Breast epithelium (tissue), 4 donors: Measurements from ENCODE around the gene URB1. TPM values are rescaled to one million over a fixed set of nuclear protein-coding genes. Genes with fewer than 3 reads are reported as not detected.

ENCODE experiments used
- DNase-seq, 2 donors: peaks; one replicate each; pipeline ENCODE4 v3.0.0-alpha.2; 2019; ENCODE audit warnings: low spot score in 2 of 2
- H3K27ac ChIP-seq, 2 donors: fragments of 200-600 bp; sonication (generic) in 1 of 2; one replicate each; pipeline ENCODE4 v1.5.1; 2016 to 2019; ENCODE audit warnings: mild to moderate bottlenecking in 1 of 2
- H3K27me3 ChIP-seq, 2 donors: fragments of 200-600 bp; sonication (generic) in 1 of 2; one replicate each; pipeline versions ENCODE4 v1.5.1 to v1.6.0; 2017 to 2019; ENCODE audit warnings: control low read depth in 1 of 2, mild to moderate bottlenecking in 1 of 2
- H3K36me3 ChIP-seq: fragments of 200-600 bp; one replicate; pipeline ENCODE4 v1.5.1; 2019
- H3K4me1 ChIP-seq, 2 donors: fragments of 200-600 bp; sonication (generic); one replicate each; pipeline ENCODE4 v1.5.1; 2016 to 2019; ENCODE audit warnings: control low read depth in 1 of 2
- H3K4me3 ChIP-seq, 3 donors: fragments of 200-600 bp; sonication (generic); 1 replicate in 2 of 3; 2 replicates in 1 of 3; pipeline ENCODE4 v1.5.1; 2016 to 2019; ENCODE audit warnings: mild to moderate bottlenecking in 3 of 3, moderate library complexity in 2 of 3
- H3K9me3 ChIP-seq, 2 donors: fragments of 200-600 bp; sonication (generic) in 1 of 2; one replicate each; pipeline ENCODE4 v1.5.1; 2016 to 2019; ENCODE audit warnings: control low read depth in 1 of 2
- POLR2A ChIP-seq: fragments of 450-650 bp; IDR thresholded peaks from one replicate; pipeline ENCODE4 v1.6.1; 2016; ENCODE audit warnings: antibody characterized with exemption, mild to moderate bottlenecking, moderate library complexity
- POLR2AphosphoS5 ChIP-seq, 3 donors: sonication (generic); formaldehyde crosslinking; IDR thresholded peaks; one replicate each; pipeline ENCODE4 v1.6.1; 2017; ENCODE audit warnings: antibody characterized with exemption in 3 of 3
- intact Hi-C: fragments of 100-400 bp; cut with DNase I; formaldehyde crosslinking; loops from one replicate; pipeline ENCODE4 v1.15.1; 2023; ENCODE audit warnings: low total_unique reads
- total RNA-seq, 3 donors: library from RNA; depleted of rRNA; stranded (reverse); fragments of >200 nt; gene quantifications; one replicate each; pipeline ENCODE4 v1.1.0, GENCODE V29; 2016
- TF ChIP-seq, protein P1 (sequence below), 3 donors: fragments of 450-650 bp; IDR thresholded peaks; one replicate each; pipeline ENCODE4 v1.5.1; 2016 to 2017; ENCODE audit warnings: antibody characterized with exemption in 3 of 3, mild to moderate bottlenecking in 3 of 3, moderate library complexity in 3 of 3

The URB1 gene
- total RNA-seq, 3 donors from 2014 or later = 12.8 to 22.2 (median 20.6) TPM

DNA sequence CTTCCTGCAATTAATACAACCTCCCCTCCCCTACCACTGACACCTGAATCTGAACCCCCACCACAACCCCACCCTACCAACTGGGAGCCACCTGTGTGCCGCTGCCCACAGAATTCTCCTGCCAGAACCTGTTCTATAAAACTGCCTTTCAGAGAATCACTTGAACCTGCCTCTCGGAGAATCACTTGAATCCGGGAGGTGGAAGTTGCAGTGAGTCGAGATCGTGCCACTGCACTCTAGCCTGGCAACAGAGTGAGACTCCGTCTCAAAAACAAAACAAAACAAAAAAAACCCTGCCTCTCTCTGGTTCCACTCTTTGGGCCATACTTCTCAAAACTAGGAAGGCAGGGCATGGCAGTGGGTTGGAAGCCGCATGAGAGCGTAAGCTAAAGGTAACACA lies 5.7 kb downstream of the URB1 start:
- Histone ChIP-seq H3K27me3 (no peaks in the 10 kb centered on the region), H3K27ac (peak overlapping the region in 1 of 2 donors; percentile 2), H3K4me3 (no peak overlapping the region), H3K36me3 (peaks cover 6% of the 10 kb centered on the region), H3K4me1 (peaks cover 0 to 10% of the 10 kb centered on the region in 2 donors), H3K9me3 (no peaks in the 10 kb centered on the region)
- intact Hi-C loops = no loop called here
- TF ChIP-seq POLR2A (no peak), POLR2AphosphoS5 (IDR thresholded peaks at IDR 0.05) (no peak)
- DNase-seq = no peak

DNA sequence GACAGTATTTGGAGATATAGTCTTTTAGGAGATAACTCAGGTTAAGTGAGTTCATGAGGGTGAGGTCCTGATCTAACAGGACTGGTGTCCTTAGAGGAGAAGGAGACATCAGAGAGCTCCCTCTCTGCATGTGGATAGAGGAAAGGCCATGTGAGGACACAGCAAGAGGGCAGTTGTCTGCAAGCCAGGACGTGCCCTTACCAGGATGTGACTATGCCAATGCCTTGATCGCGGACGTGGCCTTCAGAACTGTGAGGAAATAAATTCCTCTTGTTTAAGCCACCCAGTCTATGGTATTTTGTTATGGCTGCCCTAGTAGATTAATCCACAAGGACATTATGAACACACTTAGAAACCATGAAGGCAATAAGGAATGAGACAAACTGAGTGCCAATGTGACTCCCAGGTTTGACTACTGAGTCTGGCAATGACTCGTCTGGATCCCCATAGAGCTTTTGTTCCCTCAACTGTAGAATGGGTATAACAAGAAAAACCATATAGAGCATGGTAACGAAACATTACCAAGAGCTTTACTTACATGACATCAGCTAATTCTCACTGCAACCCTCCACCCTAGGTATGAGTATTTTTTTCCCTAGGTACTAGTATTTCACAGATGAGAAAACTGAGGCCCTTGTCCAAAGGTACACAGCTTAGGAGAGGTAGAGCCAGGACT lies 6.5 kb downstream of the URB1 start:
- intact Hi-C loops = no loop called here
- Histone ChIP-seq H3K9me3 (no peaks in the 10 kb centered on the region), H3K4me3 (no peak overlapping the region), H3K27ac (peak overlapping the region in 1 of 2 donors; percentile 2), H3K27me3 (no peaks in the 10 kb centered on the region), H3K4me1 (peaks cover 0 to 2% of the 10 kb centered on the region in 2 donors), H3K36me3 (peaks cover 6% of the 10 kb centered on the region)
- TF ChIP-seq POLR2AphosphoS5 (IDR thresholded peaks at IDR 0.05) (no peak), POLR2A (no peak)
- TF ChIP-seq, protein P1, sequence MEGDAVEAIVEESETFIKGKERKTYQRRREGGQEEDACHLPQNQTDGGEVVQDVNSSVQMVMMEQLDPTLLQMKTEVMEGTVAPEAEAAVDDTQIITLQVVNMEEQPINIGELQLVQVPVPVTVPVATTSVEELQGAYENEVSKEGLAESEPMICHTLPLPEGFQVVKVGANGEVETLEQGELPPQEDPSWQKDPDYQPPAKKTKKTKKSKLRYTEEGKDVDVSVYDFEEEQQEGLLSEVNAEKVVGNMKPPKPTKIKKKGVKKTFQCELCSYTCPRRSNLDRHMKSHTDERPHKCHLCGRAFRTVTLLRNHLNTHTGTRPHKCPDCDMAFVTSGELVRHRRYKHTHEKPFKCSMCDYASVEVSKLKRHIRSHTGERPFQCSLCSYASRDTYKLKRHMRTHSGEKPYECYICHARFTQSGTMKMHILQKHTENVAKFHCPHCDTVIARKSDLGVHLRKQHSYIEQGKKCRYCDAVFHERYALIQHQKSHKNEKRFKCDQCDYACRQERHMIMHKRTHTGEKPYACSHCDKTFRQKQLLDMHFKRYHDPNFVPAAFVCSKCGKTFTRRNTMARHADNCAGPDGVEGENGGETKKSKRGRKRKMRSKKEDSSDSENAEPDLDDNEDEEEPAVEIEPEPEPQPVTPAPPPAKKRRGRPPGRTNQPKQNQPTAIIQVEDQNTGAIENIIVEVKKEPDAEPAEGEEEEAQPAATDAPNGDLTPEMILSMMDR (IDR thresholded peaks at IDR 0.05) = no peak
- DNase-seq = peak in 1 of 2 donors; percentile 34

DNA sequence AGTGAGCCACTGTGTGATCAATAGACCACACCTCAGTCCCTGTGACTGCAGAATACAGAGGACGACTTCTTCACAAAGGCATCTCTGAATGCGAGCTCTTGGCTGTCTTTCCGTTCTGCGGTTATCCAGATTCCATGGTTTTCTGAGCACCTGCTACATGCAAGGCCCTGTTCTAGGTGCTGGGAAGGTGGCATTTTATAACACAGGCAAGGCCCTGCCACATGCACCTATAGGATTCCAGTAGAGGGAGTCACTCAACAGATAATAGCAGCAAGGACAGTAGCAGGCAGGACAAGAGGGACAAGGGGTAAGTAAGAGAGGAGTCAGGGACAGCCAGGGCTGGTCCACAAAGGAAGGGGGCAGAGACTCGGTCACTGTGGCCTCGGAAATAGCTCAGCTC lies 9.0 kb downstream of the URB1 start:
- Histone ChIP-seq H3K9me3 (no peaks in the 10 kb centered on the region), H3K4me3 (no peak overlapping the region), H3K36me3 (peaks cover 6% of the 10 kb centered on the region), H3K27ac (no peak overlapping the region), H3K4me1 (no peaks in the 10 kb centered on the region), H3K27me3 (no peaks in the 10 kb centered on the region)
- no peak for DNase-seq
- TF ChIP-seq POLR2AphosphoS5 (IDR thresholded peaks at IDR 0.05) (no peak), POLR2A (no peak)
- TF ChIP-seq, protein P1 (IDR thresholded peaks at IDR 0.05) = no peak
- intact Hi-C loops = no loop called here

DNA sequence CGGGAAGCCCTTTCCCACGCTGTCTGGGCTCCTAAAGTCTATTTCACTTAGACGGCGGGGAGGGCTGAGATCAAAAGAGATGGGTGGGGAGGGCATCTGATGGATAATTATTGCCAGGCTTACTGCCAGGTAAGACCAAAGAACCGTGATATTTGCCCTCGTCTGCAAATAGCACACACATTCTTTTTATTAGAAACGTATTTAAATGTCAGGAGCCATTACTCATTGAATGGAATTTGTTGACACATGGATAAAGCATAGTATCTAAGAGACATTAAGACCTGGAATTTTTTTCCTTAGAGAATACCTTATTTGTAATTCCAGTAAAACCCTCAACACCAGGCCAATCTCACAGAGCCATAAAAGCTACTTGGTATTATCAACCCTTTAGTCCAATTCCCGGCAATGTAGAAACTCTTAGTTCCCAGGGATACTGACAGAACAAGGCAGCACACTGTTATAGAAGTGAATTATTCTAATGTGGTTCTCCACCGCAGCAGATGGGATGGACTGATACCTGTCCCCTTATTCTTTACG lies 10.6 kb downstream of the URB1 start:
- intact Hi-C loops = no loop called here
- no peaks in the 10 kb centered on the region for H3K9me3 ChIP-seq
- H3K36me3 ChIP-seq = peaks cover 6% of the 10 kb centered on the region
- DNase-seq = no peak
- H3K4me1 ChIP-seq = no peaks in the 10 kb centered on the region
- TF ChIP-seq, protein P1 (IDR thresholded peaks at IDR 0.05) = no peak
- TF ChIP-seq POLR2AphosphoS5 (IDR thresholded peaks at IDR 0.05) = no peak
- TF ChIP-seq POLR2A = no peak
- no peak overlapping the region for H3K27ac ChIP-seq
- no peaks in the 10 kb centered on the region for H3K27me3 ChIP-seq
- H3K4me3 ChIP-seq = no peak overlapping the region

DNA sequence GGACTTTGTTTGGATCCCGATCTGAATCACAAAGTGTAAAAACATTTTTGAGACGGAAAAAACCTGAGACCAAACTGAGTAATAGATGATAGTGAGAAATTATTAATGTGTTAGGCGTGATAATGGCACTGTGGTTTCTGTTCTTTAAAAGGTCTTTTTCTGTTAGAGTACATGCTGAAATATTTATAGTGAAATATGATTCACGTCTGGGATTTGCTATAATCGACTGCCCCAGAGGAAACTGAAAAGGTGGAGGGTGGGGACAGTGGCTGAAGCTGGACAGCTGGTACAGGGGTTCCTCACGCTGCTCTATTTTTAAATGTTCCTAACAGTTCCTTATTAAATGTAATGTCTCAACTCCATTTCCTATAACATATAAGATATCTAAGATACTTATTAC lies 11.2 kb downstream of the URB1 start:
- H3K27me3 ChIP-seq = no peaks in the 10 kb centered on the region
- no peak overlapping the region for H3K4me3 ChIP-seq
- H3K36me3 ChIP-seq = peaks cover 6% of the 10 kb centered on the region
- no peak overlapping the region for H3K27ac ChIP-seq
- no peaks in the 10 kb centered on the region for H3K9me3 ChIP-seq
- TF ChIP-seq POLR2AphosphoS5 (IDR thresholded peaks at IDR 0.05) (no peak), POLR2A (no peak)
- TF ChIP-seq, protein P1 (IDR thresholded peaks at IDR 0.05) = no peak
- no peak for DNase-seq
- H3K4me1 ChIP-seq = no peaks in the 10 kb centered on the region
- intact Hi-C loops = no loop called here
